IMR-90 (cell line): ENCODE measurements around the gene GSE1. TPM values are rescaled to one million over a fixed set of nuclear protein-coding genes. Genes with fewer than 3 reads are reported as not detected.

Experiments used
- ATAC-seq: fragments of 200-7000 bp; cut with Tn5 transposase; 2 replicates; pipeline ENCODE4 v1.9.1; 2020; ENCODE audit warnings: low read depth, mild to moderate bottlenecking, moderate library complexity
- BruUV-seq: library from RNA; stranded (reverse); fragments of 400-500 nt; replicated peaks from 2 replicates; lab custom pipeline; 2021; lab: Mats Ljungman, UMichigan
- CTCF ChIA-PET: fragments of 300-600 bp; formaldehyde crosslinking; extraction: SDS; loops from one replicate; lab custom pipeline; 2021; ENCODE audit warnings: antibody characterized with exemption; lab: Yijun Ruan, JAX
- POLR2A ChIA-PET: fragments of 300-600 bp; sonication (Branson Sonifier 250); formaldehyde crosslinking; loops from one replicate; lab custom pipeline; 2022; ENCODE audit warnings: antibody characterized with exemption; ENCODE audit not compliant: unreplicated experiment; lab: Charles Lee
- DNase-seq: peaks from one replicate; pipeline ENCODE4 v3.0.0; 2013
- H2AFZ ChIP-seq: replicated peaks from 2 replicates; pipeline ENCODE3; 2013; ENCODE audit warnings: low read length, mild to moderate bottlenecking; ENCODE audit not compliant: poor library complexity
- H2AK5ac ChIP-seq: 2 replicates; pipeline ENCODE4 v1.6.1; 2013; ENCODE audit warnings: low read depth, low read length, inconsistent platforms
- H2AK9ac ChIP-seq: replicated peaks from 2 replicates; pipeline ENCODE3; 2013; ENCODE audit warnings: mild to moderate bottlenecking, low read depth, low read length, moderate library complexity; ENCODE audit not compliant: poor library complexity
- H2BK120ac ChIP-seq: 2 replicates; pipeline ENCODE4 v1.6.1; 2013; ENCODE audit warnings: low read depth, low read length, inconsistent platforms
- H2BK15ac ChIP-seq: 3 replicates; pipeline ENCODE4 v1.6.1; 2013; ENCODE audit warnings: low read depth, low read length, inconsistent platforms
- H2BK20ac ChIP-seq: 2 replicates; pipeline ENCODE4 v1.6.1; 2013; ENCODE audit warnings: low read depth, mild to moderate bottlenecking, inconsistent platforms, low read length, moderate library complexity
- H2BK5ac ChIP-seq: 2 replicates; pipeline ENCODE4 v1.6.1; 2013; ENCODE audit warnings: mild to moderate bottlenecking, low read depth, low read length, inconsistent platforms; ENCODE audit not compliant: poor library complexity, severe bottlenecking
- H3K14ac ChIP-seq: replicated peaks from 2 replicates; pipeline ENCODE4 v1.6.1; 2013; ENCODE audit warnings: low read depth, low read length, inconsistent platforms
- H3K18ac ChIP-seq: 2 replicates; pipeline ENCODE4 v1.6.1; 2013; ENCODE audit warnings: low read depth, low read length, control low read depth
- H3K23ac ChIP-seq: 2 replicates; pipeline ENCODE4 v1.6.1; 2013; ENCODE audit warnings: low read depth, low read length, inconsistent platforms
- H3K27ac ChIP-seq: 2 replicates; pipeline ENCODE4 v1.5.1; 2013; ENCODE audit warnings: mild to moderate bottlenecking, control low read depth, low read length; ENCODE audit not compliant: insufficient read depth
- H3K27me3 ChIP-seq: 2 replicates; pipeline ENCODE4 v1.6.1; 2013; ENCODE audit warnings: low read length; ENCODE audit not compliant: control insufficient read depth, insufficient read depth
- H3K36me3 ChIP-seq: 2 replicates; pipeline ENCODE4 v1.6.1; 2013; ENCODE audit warnings: low read length, mixed read lengths; ENCODE audit not compliant: control insufficient read depth, insufficient read depth
- H3K4ac ChIP-seq: 2 replicates; pipeline ENCODE4 v1.6.1; 2013; ENCODE audit warnings: low read depth, low read length, inconsistent platforms
- H3K4me1 ChIP-seq: 2 replicates; pipeline ENCODE4 v1.6.1; 2013; ENCODE audit warnings: low read length, mixed read lengths; ENCODE audit not compliant: control insufficient read depth, insufficient read depth
- H3K4me2 ChIP-seq: 2 replicates; pipeline ENCODE4 v1.6.1; 2013; ENCODE audit warnings: low read depth, mild to moderate bottlenecking, control low read depth, low read length, moderate library complexity
- H3K4me3 ChIP-seq: 2 replicates; pipeline ENCODE4 v1.5.1; 2013; ENCODE audit warnings: low read depth, mild to moderate bottlenecking, control low read depth, low read length, moderate library complexity; ENCODE audit not compliant: insufficient read depth
- H3K56ac ChIP-seq: 2 replicates; pipeline ENCODE4 v1.6.1; 2013; ENCODE audit warnings: low read length, inconsistent platforms; ENCODE audit not compliant: insufficient read depth; ENCODE audit errors: extremely low read depth
- H3K79me1 ChIP-seq, 2 experiments: 2 replicates each; pipeline ENCODE4 v1.6.1; 2013; ENCODE audit warnings: low read length in 2 of 2, inconsistent platforms in 1 of 2, low read depth in 1 of 2
- H3K9ac ChIP-seq: 2 replicates; pipeline ENCODE4 v1.6.1; 2013; ENCODE audit warnings: low read depth, low read length, control low read depth
- H3K9me1 ChIP-seq: 2 replicates; pipeline ENCODE4 v1.6.1; 2013; ENCODE audit warnings: low read length, inconsistent platforms; ENCODE audit not compliant: insufficient read depth
- H3K9me3 ChIP-seq: 2 replicates; pipeline ENCODE4 v1.6.1; 2013; ENCODE audit warnings: low read length; ENCODE audit not compliant: control insufficient read depth, insufficient read depth
- H4K20me1 ChIP-seq: 2 replicates; pipeline ENCODE4 v1.6.1; 2013; ENCODE audit warnings: low read length, inconsistent platforms; ENCODE audit not compliant: insufficient read depth
- H4K5ac ChIP-seq: 2 replicates; pipeline ENCODE4 v1.6.1; 2013; ENCODE audit warnings: mild to moderate bottlenecking, low read depth, low read length, control low read depth
- H4K8ac ChIP-seq, 2 experiments: 2 replicates each; pipeline ENCODE4 v1.6.1; 2013; ENCODE audit warnings: low read depth in 2 of 2, low read length in 2 of 2, control low read depth in 1 of 2, inconsistent platforms in 1 of 2
- H4K91ac ChIP-seq: 2 replicates; pipeline ENCODE4 v1.6.1; 2013; ENCODE audit warnings: low read depth, low read length, inconsistent platforms; ENCODE audit not compliant: insufficient read depth
- BHLHE40 ChIP-seq: fragments of 150-350 bp; IDR thresholded peaks from 2 replicates; pipeline ENCODE4 v1.6.1; 2016; ENCODE audit warnings: mild to moderate bottlenecking, low read depth, low read length
- CEBPB ChIP-seq: IDR thresholded peaks from 2 replicates; pipeline ENCODE4 v1.6.1; 2012; ENCODE audit warnings: low read depth, low read length, improper control_type of control experiment
- CHD1 ChIP-seq: IDR thresholded peaks from 2 replicates; pipeline ENCODE4 v1.6.1; 2012; ENCODE audit warnings: low read depth, low read length, improper control_type of control experiment
- CTCF ChIP-seq: conservative IDR thresholded peaks from 2 replicates; pipeline ENCODE4 v1.5.1; 2012; ENCODE audit warnings: mild to moderate bottlenecking, low read depth, low read length, improper control_type of control experiment
- ELK1 ChIP-seq: fragments of 150-350 bp; IDR thresholded peaks from 2 replicates; pipeline ENCODE4 v1.6.1; 2016; ENCODE audit warnings: low read depth, mild to moderate bottlenecking, low read length, moderate library complexity, borderline replicate concordance
- FOS ChIP-seq: fragments of 150-350 bp; IDR thresholded peaks from 2 replicates; pipeline ENCODE4 v1.6.1; 2016; ENCODE audit warnings: low read depth, low read length
- MAFK ChIP-seq: IDR thresholded peaks from 2 replicates; pipeline ENCODE4 v1.6.1; 2012; ENCODE audit warnings: low read depth, low read length, improper control_type of control experiment
- MAZ ChIP-seq: IDR thresholded peaks from 2 replicates; pipeline ENCODE4 v1.6.1; 2012; ENCODE audit warnings: low read depth, mild to moderate bottlenecking, low read length, improper control_type of control experiment, moderate library complexity, borderline replicate concordance
- MXI1 ChIP-seq: IDR thresholded peaks from 2 replicates; pipeline ENCODE4 v1.6.1; 2012; ENCODE audit warnings: low read depth, mild to moderate bottlenecking, low read length, moderate library complexity, borderline replicate concordance
- NFE2L2 ChIP-seq: fragments of 150-350 bp; IDR thresholded peaks from 2 replicates; pipeline ENCODE4 v1.6.1; 2016; ENCODE audit warnings: low read depth, mild to moderate bottlenecking, low read length
- POLR2A ChIP-seq: IDR thresholded peaks from 2 replicates; pipeline ENCODE4 v1.6.1; 2012; ENCODE audit warnings: mild to moderate bottlenecking, low read depth, low read length
- RAD21 ChIP-seq: IDR thresholded peaks from 2 replicates; pipeline ENCODE4 v1.6.1; 2012; ENCODE audit warnings: low read length, improper control_type of control experiment
- RCOR1 ChIP-seq: IDR thresholded peaks from 2 replicates; pipeline ENCODE4 v1.6.1; 2012; ENCODE audit warnings: mild to moderate bottlenecking, low read length, improper control_type of control experiment; ENCODE audit not compliant: insufficient replicate concordance
- RFX5 ChIP-seq: IDR thresholded peaks from 2 replicates; pipeline ENCODE4 v1.8.0; 2012; ENCODE audit warnings: low read depth, mild to moderate bottlenecking, low read length, moderate library complexity
- SMC3 ChIP-seq: fragments of 150-350 bp; IDR thresholded peaks from 2 replicates; pipeline ENCODE4 v1.6.1; 2016; ENCODE audit warnings: low read depth, mild to moderate bottlenecking, antibody characterized with exemption, low read length, moderate library complexity
- USF2 ChIP-seq: fragments of 150-350 bp; IDR thresholded peaks from 2 replicates; pipeline ENCODE4 v1.6.1; 2017; ENCODE audit warnings: mild to moderate bottlenecking, antibody characterized with exemption, low read length, low read depth
- WGBS, 2 experiments: methylation state at CpG; one replicate each; pipeline versions ENCODE4 v1.1.5 to v1.1.7; 2013; ENCODE audit warnings: missing lambda C conversion rate in 2 of 2; ENCODE audit not compliant: insufficient read length in 1 of 2; ENCODE audit errors: extremely low coverage in 2 of 2; 5-methylcytosine and 5-hydroxymethylcytosine counted together
- dilution Hi-C: fragments of 300-500 bp; cut with HindIII; formaldehyde crosslinking; loops from one replicate; pipeline ENCODE4 v1.14.3; 2018; ENCODE audit warnings: low sequenced_read_pairs; ENCODE audit not compliant: unreplicated experiment
- in situ Hi-C: fragments of 300-500 bp; cut with MboI; formaldehyde crosslinking; loops from 3 replicates; pipeline ENCODE4 v1.14.3; 2019; ENCODE audit warnings: low sequenced_read_pairs, inconsistent platforms, mixed read lengths
- intact Hi-C: fragments of 100-400 bp; cut with micrococcal nuclease; formaldehyde crosslinking; loops from 2 replicates; pipeline ENCODE4 v1.10.0; 2022
- polyA plus RNA-seq, 3 experiments: library from polyadenylated mRNA; depleted of rRNA; stranded (reverse); fragments of >200 nt; gene quantifications; 2 replicates each; pipeline ENCODE4 v1.2.3, GENCODE V29; 2012; ENCODE audit warnings: low replicate concordance in 1 of 3
- total RNA-seq: library from RNA; depleted of rRNA; stranded (reverse); fragments of >200 nt; gene quantifications from 2 replicates; pipeline ENCODE4 v1.2.3, GENCODE V29; 2012

The GSE1 gene
- total and polyA plus RNA-seq, 2 of the 4 experiments (the other 2 are of a cell fraction): 14.9 to 25.5 TPM

GRCh38 chr16:85681255-85681654, 68.1 kb downstream of the GSE1 start:
- no TSS peak for BruUV-seq
- H3K4ac ChIP-seq: no peak overlapping the region
- no peak for DNase-seq
- CTCF ChIA-PET: no interaction called here
- H2AK9ac ChIP-seq: peak overlapping the region; percentile 56
- no peak for ATAC-seq
- H4K91ac ChIP-seq: no peak overlapping the region
- no peak overlapping the region for H2AFZ ChIP-seq
- POLR2A ChIA-PET: no interaction called here
- H2BK5ac ChIP-seq: no peak overlapping the region
- H3K9me3 ChIP-seq: no peaks in the 10 kb centered on the region
- no peak overlapping the region for H3K23ac ChIP-seq
- in situ Hi-C loops: no loop called here
- H3K14ac ChIP-seq: no peak overlapping the region
- no peak overlapping the region for H2AK5ac ChIP-seq
- no peak overlapping the region for H2BK120ac ChIP-seq
- H4K20me1 ChIP-seq: peaks cover 14% of the 10 kb centered on the region; the same call in 1 of the 2 replicates
- no peak overlapping the region for H2BK15ac ChIP-seq
- H4K8ac ChIP-seq: no peak overlapping the region
- WGBS, 2 experiments: 93% methylated on average over 3 of the region's 8 CpGs; no CpG with 5 or more reads in 1 of the 2 experiments
- no peaks in the 10 kb centered on the region for H3K27me3 ChIP-seq
- peaks cover 7% of the 10 kb centered on the region for H3K9me1 ChIP-seq
- H4K5ac ChIP-seq: no peak overlapping the region
- H3K56ac ChIP-seq: no peak overlapping the region
- H3K79me1 ChIP-seq: peaks cover 7 to 35% of the 10 kb centered on the region in 2 experiments; a peak in 3 of 4 replicates
- no peak overlapping the region for H3K27ac ChIP-seq
- dilution Hi-C loops: no loop called here
- intact Hi-C loops: no loop called here
- TF ChIP-seq CEBPB (no peak), ELK1 (no peak), BHLHE40 (no peak), RAD21 (no peak), CTCF (no peak), CHD1 (no peak), NFE2L2 (no peak), USF2 (no peak), POLR2A (no peak), MXI1 (no peak), MAFK (no peak), FOS (no peak), RCOR1 (no peak), MAZ (no peak), RFX5 (no peak), SMC3 (no peak)
- H3K18ac ChIP-seq: no peak overlapping the region
- H2BK20ac ChIP-seq: no peak overlapping the region
- H3K4me2 ChIP-seq: no peak overlapping the region
- H3K9ac ChIP-seq: no peak overlapping the region
- H3K4me1 ChIP-seq: no peaks in the 10 kb centered on the region
- H3K36me3 ChIP-seq: peaks cover 14% of the 10 kb centered on the region
- H3K4me3 ChIP-seq: no peak overlapping the region
